Skeletal muscle satellite cell (primary cell): ENCODE data around the gene PSMA7.

Experiments
- H3K27me3 ChIP-seq: 2 replicates; pipeline ENCODE4 v1.7.0; 2013; ENCODE audit warnings: low read length; ENCODE audit not compliant: control insufficient read depth, insufficient read depth
- H3K36me3 ChIP-seq: 2 replicates; pipeline ENCODE4 v1.7.0; 2013; ENCODE audit warnings: mild to moderate bottlenecking, control low read depth, low read length; ENCODE audit not compliant: insufficient read depth
- H3K4me1 ChIP-seq: 2 replicates; pipeline ENCODE4 v1.7.0; 2013; ENCODE audit warnings: low read length; ENCODE audit not compliant: control insufficient read depth, insufficient read depth
- H3K4me2 ChIP-seq: 2 replicates; pipeline ENCODE4 v1.7.0; 2013; ENCODE audit warnings: mild to moderate bottlenecking, low read length
- H3K4me3 ChIP-seq: 2 replicates; pipeline ENCODE4 v1.7.0; 2013; ENCODE audit warnings: low read length
- H3K9ac ChIP-seq: 2 replicates; pipeline ENCODE4 v1.7.0; 2013; ENCODE audit warnings: mild to moderate bottlenecking, low read depth, low read length, moderate library complexity
- H3K9me3 ChIP-seq: replicated peaks from 2 replicates; pipeline ENCODE4 v1.7.0; 2013; ENCODE audit warnings: mild to moderate bottlenecking, control low read depth, low read length

PSMA7 gene

GRCh38 chr20:62168061-62168460 is 24.9 kb upstream of the PSMA7 start:
- H3K4me1 ChIP-seq: no peaks in the 10 kb centered on the region
- H3K4me3 ChIP-seq: no peak overlapping the region
- no peak overlapping the region for H3K4me2 ChIP-seq
- no peaks in the 10 kb centered on the region for H3K27me3 ChIP-seq
- no peaks in the 10 kb centered on the region for H3K9me3 ChIP-seq
- peaks cover 43% of the 10 kb centered on the region for H3K36me3 ChIP-seq
- no peak overlapping the region for H3K9ac ChIP-seq

GRCh38 chr20:62167474-62167873 is 24.3 kb upstream of the PSMA7 start:
- no peaks in the 10 kb centered on the region for H3K9me3 ChIP-seq
- H3K9ac ChIP-seq: no peak overlapping the region
- H3K4me1 ChIP-seq: no peaks in the 10 kb centered on the region
- H3K27me3 ChIP-seq: no peaks in the 10 kb centered on the region
- peaks cover 49% of the 10 kb centered on the region for H3K36me3 ChIP-seq
- no peak overlapping the region for H3K4me2 ChIP-seq
- H3K4me3 ChIP-seq: no peak overlapping the region

- Histone ChIP-seq H3K9me3 (no peaks in the 10 kb centered on the region), H3K36me3 (peaks cover 57% of the 10 kb centered on the region), H3K4me1 (peaks cover 12% of the 10 kb centered on the region), H3K4me2 (no peak overlapping the region), H3K27me3 (no peaks in the 10 kb centered on the region), H3K9ac (no peak overlapping the region), H3K4me3 (no peak overlapping the region)
These were observed 22.7 kb upstream of the PSMA7 start for GRCh38 chr20:62165762-62166399.

GRCh38 chr20:62164879-62165761 is 21.9 kb upstream of the PSMA7 start:
- no peak overlapping the region for H3K9ac ChIP-seq
- H3K27me3 ChIP-seq: no peaks in the 10 kb centered on the region
- peaks cover 57% of the 10 kb centered on the region for H3K36me3 ChIP-seq
- H3K4me2 ChIP-seq: no peak overlapping the region
- H3K9me3 ChIP-seq: no peaks in the 10 kb centered on the region
- no peak overlapping the region for H3K4me3 ChIP-seq
- H3K4me1 ChIP-seq: peaks cover 19% of the 10 kb centered on the region

GRCh38 chr20:62163986-62164762 is 21.0 kb upstream of the PSMA7 start:
- Histone ChIP-seq H3K4me2 (no peak overlapping the region), H3K36me3 (peaks cover 51% of the 10 kb centered on the region), H3K9me3 (no peaks in the 10 kb centered on the region), H3K27me3 (no peaks in the 10 kb centered on the region), H3K9ac (no peak overlapping the region), H3K4me3 (no peak overlapping the region), H3K4me1 (peaks cover 26% of the 10 kb centered on the region)

- no peak overlapping the region for H3K4me3 ChIP-seq
- no peak overlapping the region for H3K9ac ChIP-seq
- H3K36me3 ChIP-seq: peaks cover 47% of the 10 kb centered on the region
- H3K4me1 ChIP-seq: peaks cover 26% of the 10 kb centered on the region
- no peaks in the 10 kb centered on the region for H3K27me3 ChIP-seq
- H3K9me3 ChIP-seq: no peaks in the 10 kb centered on the region
- no peak overlapping the region for H3K4me2 ChIP-seq
These were observed 20.3 kb upstream of the PSMA7 start for GRCh38 chr20:62163485-62163865.

GRCh38 chr20:62162765-62163484 is 19.7 kb upstream of the PSMA7 start:
- Histone ChIP-seq H3K36me3 (peaks cover 42% of the 10 kb centered on the region), H3K4me3 (no peak overlapping the region), H3K4me1 (peaks cover 26% of the 10 kb centered on the region), H3K9me3 (no peaks in the 10 kb centered on the region), H3K9ac (no peak overlapping the region), H3K27me3 (no peaks in the 10 kb centered on the region), H3K4me2 (no peak overlapping the region)

GRCh38 chr20:62161347-62161746 is 18.2 kb upstream of the PSMA7 start:
- H3K9ac ChIP-seq: no peak overlapping the region
- no peaks in the 10 kb centered on the region for H3K27me3 ChIP-seq
- peak overlapping the region; percentile 22 for H3K4me3 ChIP-seq
- H3K4me1 ChIP-seq: peaks cover 31% of the 10 kb centered on the region
- peaks cover 42% of the 10 kb centered on the region for H3K36me3 ChIP-seq
- peak overlapping the region; percentile 76 for H3K4me2 ChIP-seq
- no peaks in the 10 kb centered on the region for H3K9me3 ChIP-seq

- peaks cover 41% of the 10 kb centered on the region for H3K36me3 ChIP-seq
- peaks cover 31% of the 10 kb centered on the region for H3K4me1 ChIP-seq
- H3K27me3 ChIP-seq: no peaks in the 10 kb centered on the region
- no peak overlapping the region for H3K9ac ChIP-seq
- no peaks in the 10 kb centered on the region for H3K9me3 ChIP-seq
- peak overlapping the region; percentile 76 for H3K4me2 ChIP-seq
- H3K4me3 ChIP-seq: peak overlapping the region; percentile 22
These were observed 17.7 kb upstream of the PSMA7 start for GRCh38 chr20:62160876-62161275.

GRCh38 chr20:62160253-62160652 is 17.1 kb upstream of the PSMA7 start:
- no peaks in the 10 kb centered on the region for H3K9me3 ChIP-seq
- H3K4me2 ChIP-seq: no peak overlapping the region
- peaks cover 36% of the 10 kb centered on the region for H3K36me3 ChIP-seq
- peaks cover 36% of the 10 kb centered on the region for H3K4me1 ChIP-seq
- no peaks in the 10 kb centered on the region for H3K27me3 ChIP-seq
- H3K9ac ChIP-seq: no peak overlapping the region
- no peak overlapping the region for H3K4me3 ChIP-seq

GRCh38 chr20:62159839-62160238 is 16.6 kb upstream of the PSMA7 start:
- no peak overlapping the region for H3K9ac ChIP-seq
- H3K27me3 ChIP-seq: no peaks in the 10 kb centered on the region
- H3K4me3 ChIP-seq: no peak overlapping the region
- H3K4me2 ChIP-seq: no peak overlapping the region
- H3K9me3 ChIP-seq: no peaks in the 10 kb centered on the region
- H3K4me1 ChIP-seq: peaks cover 37% of the 10 kb centered on the region
- H3K36me3 ChIP-seq: peaks cover 32% of the 10 kb centered on the region
